Measurements from ENCODE around the gene C11orf42. TPM values are rescaled to one million over a fixed set of nuclear protein-coding genes. Genes with fewer than 3 reads are reported as not detected.
"Not testable (repeated sequence)": the region's sequence is repeated elsewhere in the genome, so short reads cannot be mapped to it uniquely, and the experiment has no call there.

The C11orf42 gene
- total RNA-seq, 1 donor from 2014 or later: not detected

DNA sequence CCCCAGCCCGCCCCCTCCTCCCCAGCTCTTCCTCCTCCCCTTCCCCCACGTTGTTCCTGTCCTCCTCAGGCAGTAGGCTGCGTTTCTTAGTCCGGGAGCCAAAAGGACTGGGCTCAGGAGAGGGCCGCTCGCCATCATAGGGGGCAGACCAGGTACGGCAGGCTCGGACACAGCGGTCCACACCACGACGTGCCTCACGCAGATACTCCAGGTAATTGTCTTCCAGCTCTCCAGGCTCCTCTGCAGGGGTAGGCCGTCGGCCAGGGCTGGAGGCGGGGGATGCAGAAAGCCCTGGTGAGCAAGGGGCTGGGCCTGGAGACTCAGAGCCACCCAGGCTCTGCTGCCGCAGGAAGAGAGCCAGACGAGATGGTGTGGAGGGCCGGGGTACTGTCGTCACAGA is 12.4 kb downstream of the C11orf42 start:
- ATAC-seq (no peak), DNase-seq (ENCODE audit: low spot score) (no peak)

DNA sequence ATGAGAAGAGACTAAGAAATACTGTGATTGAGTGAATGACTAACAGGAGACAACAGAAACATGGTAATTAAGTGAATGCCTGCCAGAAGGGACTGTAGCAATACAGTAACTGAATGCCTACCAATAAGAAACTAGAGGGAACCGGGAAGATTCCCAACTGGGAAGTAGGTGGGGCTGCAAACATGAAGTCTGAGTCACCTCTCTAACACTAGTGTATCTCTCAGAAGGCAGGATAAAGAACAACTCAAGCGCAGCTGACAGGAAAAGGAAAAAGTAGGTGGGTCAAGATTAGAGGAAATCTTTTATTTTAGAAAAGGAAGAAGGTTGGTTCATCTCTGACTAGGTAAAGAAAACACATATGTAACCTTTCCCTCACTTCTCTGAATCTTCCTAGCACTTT is 14.0 kb downstream of the C11orf42 start:
- DNase-seq (ENCODE audit: low spot score) (no peak), ATAC-seq (no peak)

DNA sequence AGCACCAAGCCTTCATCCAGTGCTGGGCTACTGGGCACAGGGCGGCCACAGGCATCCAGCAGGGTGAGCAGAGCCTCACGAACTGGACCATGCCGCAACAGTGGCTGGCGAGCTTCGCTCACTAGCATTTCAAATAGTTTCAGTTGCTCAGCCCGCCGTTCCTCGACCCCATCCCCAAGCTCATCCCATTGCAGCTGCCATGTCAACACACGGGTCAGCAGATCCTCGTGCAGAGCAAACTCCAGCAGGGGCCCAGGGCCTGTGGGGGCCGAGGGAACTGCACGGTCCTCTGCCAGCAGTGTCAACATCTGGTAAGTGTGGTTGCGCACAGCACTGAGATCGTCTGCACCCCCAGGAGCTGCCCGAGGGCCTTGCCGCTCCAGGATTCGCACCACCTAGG is 18.5 kb downstream of the C11orf42 start:
- no peak for ATAC-seq
- no peak for DNase-seq (ENCODE audit: low spot score)

DNA sequence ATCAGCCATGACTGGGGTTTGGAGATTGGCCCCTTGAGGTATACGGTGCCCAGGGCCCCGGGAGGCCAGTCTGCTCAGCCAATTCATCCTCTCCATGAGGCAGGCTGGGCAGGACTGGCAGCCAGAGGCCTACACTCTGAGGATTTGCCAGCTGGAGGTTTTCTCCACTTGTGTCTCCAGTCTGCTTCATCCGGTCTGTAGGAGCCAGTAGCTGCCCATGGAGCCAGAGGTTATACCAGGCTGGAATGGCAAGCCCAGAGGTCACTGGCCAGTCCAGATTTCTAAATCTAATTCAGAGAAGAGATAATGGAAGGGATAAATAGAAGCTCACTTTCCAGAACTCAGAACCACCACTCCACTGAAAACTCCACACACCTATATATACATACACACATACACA is 19.1 kb downstream of the C11orf42 start:
- DNase-seq (ENCODE audit: low spot score) (no peak), ATAC-seq (peak; percentile 91)

DNA sequence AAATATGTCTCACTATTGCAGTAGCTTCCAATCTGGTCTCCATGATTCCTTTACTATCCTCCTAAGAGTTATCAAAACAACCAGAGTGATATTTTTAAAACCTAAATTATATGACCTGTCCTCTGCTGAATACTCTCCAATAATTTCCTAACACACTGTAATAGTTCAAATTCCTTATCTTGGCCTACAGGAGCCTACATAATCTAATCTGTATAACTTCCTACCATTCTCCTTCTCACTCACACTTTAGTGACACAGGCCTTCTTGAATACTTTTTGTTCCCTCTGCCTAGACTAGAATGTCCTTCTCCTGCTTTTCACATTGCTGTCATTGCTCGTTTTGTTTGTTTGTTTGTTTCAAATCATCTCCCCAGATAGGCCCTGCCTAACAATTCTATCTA is 19.7 kb downstream of the C11orf42 start:
- ATAC-seq (no peak), DNase-seq (ENCODE audit: low spot score) (no peak)

- ATAC-seq: no peak
- no peak for DNase-seq (ENCODE audit: low spot score)
These were observed 20.5 kb downstream of the C11orf42 start for GRCh38 chr11:6225896-6226295.

DNA sequence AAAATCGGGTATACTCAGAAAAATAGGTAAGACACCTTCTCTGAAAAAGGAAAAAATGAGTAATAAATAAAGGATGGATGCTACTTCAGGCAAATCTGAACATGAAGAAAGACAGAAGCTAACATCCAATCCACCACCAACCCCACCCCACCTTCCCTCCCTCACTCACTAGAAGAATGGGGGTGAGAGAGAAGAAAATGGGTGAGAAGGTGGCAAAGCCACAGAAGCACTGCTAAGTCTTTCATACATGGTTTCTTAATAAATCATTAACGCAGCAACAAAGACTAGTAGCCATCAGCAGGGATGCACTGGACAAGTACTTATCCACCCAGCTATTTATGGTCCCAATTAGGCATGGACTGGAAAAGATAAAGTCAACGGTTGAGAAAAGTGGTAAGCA is 23.2 kb downstream of the C11orf42 start:
- no peak for DNase-seq (ENCODE audit: low spot score)
- no peak for ATAC-seq

- DNase-seq (ENCODE audit: low spot score) (peak; percentile 67), ATAC-seq (peak; percentile 53)
These were observed 24.6 kb downstream of the C11orf42 start for GRCh38 chr11:6229911-6230310.

- no peak for DNase-seq (ENCODE audit: low spot score)
- no peak for ATAC-seq
These were observed 27.5 kb downstream of the C11orf42 start for GRCh38 chr11:6232899-6233298.

GRCh38 chr11:6233984-6234386 is 28.6 kb downstream of the C11orf42 start:
- ATAC-seq: no peak
- no peak for DNase-seq (ENCODE audit: low spot score)

GRCh38 chr11:6234387-6235107 is 29.2 kb downstream of the C11orf42 start, which contains the start of gene FHIP1B:
Gene FHIP1B (minus strand): TSS chr11:6234636. CDS start chr11:6224516, 10,120 bp downstream.
- DNase-seq (ENCODE audit: low spot score) (peak; percentile 100), ATAC-seq (peak; percentile 92)

DNA sequence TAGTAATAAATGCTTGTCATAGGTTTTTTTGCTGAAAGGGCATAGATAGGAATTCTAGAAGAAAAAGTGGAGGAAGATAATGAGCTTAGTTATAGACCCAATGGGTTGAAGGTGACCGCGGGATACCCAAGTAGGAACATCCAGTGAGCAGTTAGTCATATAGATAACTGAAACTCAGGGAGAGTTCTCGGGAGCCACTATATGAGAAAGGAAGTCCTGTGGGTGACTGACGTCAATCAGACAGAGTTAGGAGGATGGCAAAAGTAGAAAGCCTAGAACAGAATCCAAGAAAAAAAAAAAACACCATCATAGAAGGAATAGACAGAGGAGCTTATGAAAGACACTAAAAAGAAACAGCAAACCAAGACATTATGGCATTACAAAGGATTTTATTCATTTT is 31.9 kb downstream of the C11orf42 start:
- DNase-seq (ENCODE audit: low spot score) (no peak), ATAC-seq (no peak)

DNA sequence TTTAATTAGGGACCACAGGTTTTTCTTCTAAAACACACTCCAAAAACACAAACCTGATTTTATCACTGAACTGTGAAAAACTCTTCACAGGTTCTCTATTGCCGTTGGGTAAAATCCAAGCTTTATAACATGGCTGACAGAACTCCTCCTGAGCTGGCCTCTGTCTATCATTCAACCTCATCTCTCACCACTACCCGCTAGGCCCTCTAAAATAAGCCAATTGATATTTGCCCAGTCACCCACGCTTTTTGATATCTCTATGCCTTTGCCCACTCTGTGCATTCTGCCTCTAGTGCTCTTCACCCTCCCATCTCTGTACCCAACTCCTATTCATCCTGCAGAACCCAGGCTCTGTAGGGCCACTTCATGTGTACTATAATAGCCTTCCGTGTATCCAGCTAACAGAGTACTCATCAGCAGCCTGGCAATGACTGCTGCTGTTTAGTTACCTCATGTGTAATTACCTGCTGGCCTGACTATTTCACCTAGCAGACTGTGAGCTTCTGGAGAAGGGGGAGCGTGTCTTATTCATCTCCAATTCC is 32.5 kb downstream of the C11orf42 start:
- DNase-seq (ENCODE audit: low spot score): no peak
- ATAC-seq: no peak

- ATAC-seq (no peak), DNase-seq (ENCODE audit: low spot score) (no peak)
These were observed 33.5 kb downstream of the C11orf42 start, which contains the start of gene CNGA4 for GRCh38 chr11:6238902-6239301. Gene CNGA4 (plus strand): TSS chr11:6239089. CDS start chr11:6239207, 118 bp downstream.

DNA sequence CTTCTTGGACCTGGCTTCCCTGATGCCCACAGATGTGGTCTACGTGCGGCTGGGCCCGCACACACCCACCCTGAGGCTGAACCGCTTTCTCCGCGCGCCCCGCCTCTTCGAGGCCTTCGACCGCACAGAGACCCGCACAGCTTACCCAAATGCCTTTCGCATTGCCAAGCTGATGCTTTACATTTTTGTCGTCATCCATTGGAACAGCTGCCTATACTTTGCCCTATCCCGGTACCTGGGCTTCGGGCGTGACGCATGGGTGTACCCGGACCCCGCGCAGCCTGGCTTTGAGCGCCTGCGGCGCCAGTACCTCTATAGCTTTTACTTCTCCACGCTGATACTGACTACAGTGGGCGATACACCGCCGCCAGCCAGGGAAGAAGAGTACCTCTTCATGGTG is 34.8 kb downstream of the C11orf42 start:
- DNase-seq (ENCODE audit: low spot score) (no peak), ATAC-seq (no peak)

GRCh38 chr11:6240781-6241180 is 35.4 kb downstream of the C11orf42 start:
- DNase-seq (ENCODE audit: low spot score) (no peak), ATAC-seq (no peak)

GRCh38 chr11:6241316-6241715 is 36.0 kb downstream of the C11orf42 start:
- DNase-seq (ENCODE audit: low spot score) (no peak), ATAC-seq (no peak)

DNA sequence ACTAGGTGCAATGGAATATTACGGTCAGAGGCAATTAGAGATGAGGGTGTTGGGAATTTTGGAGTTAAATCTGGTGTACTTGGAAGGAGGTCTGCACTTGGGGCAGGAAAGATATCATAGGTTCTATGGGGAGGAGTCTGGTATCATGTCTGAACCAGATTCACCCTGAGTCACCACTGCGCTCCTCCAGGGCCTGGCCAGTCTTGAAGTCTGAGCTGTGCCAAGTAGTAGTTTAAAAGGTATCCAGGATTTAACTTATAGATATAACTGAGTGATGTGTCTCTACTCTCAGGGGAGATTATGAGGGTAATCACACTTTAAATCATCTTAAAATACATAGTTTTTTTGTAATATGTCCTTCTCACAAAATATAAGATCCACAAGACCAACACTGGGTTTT is 40.2 kb downstream of the C11orf42 start:
- DNase-seq (ENCODE audit: low spot score): no peak
- no peak for ATAC-seq

- DNase-seq (ENCODE audit: low spot score) (peak; percentile 53), ATAC-seq (peak; percentile 82)
These were observed 42.9 kb downstream of the C11orf42 start for GRCh38 chr11:6248248-6248647.

DNA sequence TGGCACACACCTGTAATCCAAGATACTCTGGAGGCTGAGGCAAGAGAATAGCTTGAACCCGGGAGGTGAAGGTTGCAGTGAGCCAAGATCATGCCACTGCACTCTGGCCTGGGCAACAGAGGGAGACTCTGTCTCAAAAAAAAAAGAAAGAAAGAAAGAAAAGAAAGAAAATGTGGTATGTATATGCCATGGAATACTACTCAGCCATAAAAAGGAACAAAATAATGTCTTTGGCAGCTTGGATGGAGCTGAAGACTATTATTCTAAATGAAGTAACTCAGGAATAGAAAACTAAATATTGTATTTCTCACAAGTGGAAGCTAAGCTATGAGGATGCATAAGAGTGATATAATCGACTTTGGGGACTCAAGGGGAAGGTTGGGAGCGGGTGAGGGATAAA is 43.5 kb downstream of the C11orf42 start:
- DNase-seq (ENCODE audit: low spot score); ATAC-seq: not testable (repeated sequence)

DNA sequence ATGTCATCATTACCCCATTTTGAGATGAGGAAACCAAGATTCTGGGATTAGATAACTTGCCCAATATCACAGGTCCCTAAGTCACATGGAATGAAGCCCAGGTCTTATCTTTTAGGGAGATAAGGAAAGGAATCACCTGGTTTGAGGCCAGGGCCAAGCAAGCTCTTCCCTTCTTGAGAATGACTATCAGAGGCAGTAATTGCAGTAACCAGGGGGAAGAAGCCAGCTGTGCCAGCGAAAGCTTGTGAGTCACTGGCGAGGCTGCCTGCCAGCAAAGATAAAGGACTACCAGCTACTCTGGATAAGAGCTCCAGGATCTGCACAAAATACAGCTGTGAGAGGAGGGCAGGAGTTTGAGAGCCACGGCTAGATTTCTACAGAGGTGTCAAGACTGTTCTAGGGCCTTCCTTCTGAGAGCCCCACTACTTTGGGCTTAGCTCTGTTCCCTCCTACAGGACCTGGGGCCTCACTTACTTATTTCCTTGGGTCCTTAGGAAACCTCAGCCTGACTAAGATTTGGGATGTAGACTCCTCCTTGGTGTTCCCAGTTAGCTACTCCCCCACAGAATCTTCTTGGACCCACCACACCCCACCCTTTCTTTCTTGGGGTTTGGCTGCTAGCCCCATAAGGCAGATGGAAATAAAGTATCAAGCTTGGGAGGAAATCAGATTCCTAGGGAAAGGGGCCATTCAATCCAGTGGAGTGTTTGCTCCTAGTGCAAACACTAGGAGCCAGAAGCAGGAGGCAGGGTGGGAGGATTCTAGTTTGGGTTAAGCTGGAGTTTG is 44.6 kb downstream of the C11orf42 start:
- ATAC-seq: peak; percentile 74
- peak; percentile 63 for DNase-seq (ENCODE audit: low spot score)
